IMR-90 (cell line): ENCODE measurements around the gene RDH11. TPM values are rescaled to one million over a fixed set of nuclear protein-coding genes. Genes with fewer than 3 reads are reported as not detected.

ENCODE experiments used
- ATAC-seq: fragments of 200-7000 bp; cut with Tn5 transposase; 2 replicates; pipeline ENCODE4 v1.9.1; 2020; ENCODE audit warnings: low read depth, mild to moderate bottlenecking, moderate library complexity
- BruUV-seq: library from RNA; stranded (reverse); fragments of 400-500 nt; replicated peaks from 2 replicates; lab custom pipeline; 2021; lab: Mats Ljungman, UMichigan
- CTCF ChIA-PET: fragments of 300-600 bp; formaldehyde crosslinking; extraction: SDS; loops from one replicate; lab custom pipeline; 2021; ENCODE audit warnings: antibody characterized with exemption; lab: Yijun Ruan, JAX
- POLR2A ChIA-PET: fragments of 300-600 bp; sonication (Branson Sonifier 250); formaldehyde crosslinking; loops from one replicate; lab custom pipeline; 2022; ENCODE audit warnings: antibody characterized with exemption; ENCODE audit not compliant: unreplicated experiment; lab: Charles Lee
- DNase-seq: peaks from one replicate; pipeline ENCODE4 v3.0.0; 2013
- H2AFZ ChIP-seq: replicated peaks from 2 replicates; pipeline ENCODE3; 2013; ENCODE audit warnings: low read length, mild to moderate bottlenecking; ENCODE audit not compliant: poor library complexity
- H2AK5ac ChIP-seq: 2 replicates; pipeline ENCODE4 v1.6.1; 2013; ENCODE audit warnings: low read depth, low read length, inconsistent platforms
- H2AK9ac ChIP-seq: replicated peaks from 2 replicates; pipeline ENCODE3; 2013; ENCODE audit warnings: mild to moderate bottlenecking, low read depth, low read length, moderate library complexity; ENCODE audit not compliant: poor library complexity
- H2BK120ac ChIP-seq: 2 replicates; pipeline ENCODE4 v1.6.1; 2013; ENCODE audit warnings: low read depth, low read length, inconsistent platforms
- H2BK15ac ChIP-seq: 3 replicates; pipeline ENCODE4 v1.6.1; 2013; ENCODE audit warnings: low read depth, low read length, inconsistent platforms
- H2BK20ac ChIP-seq: 2 replicates; pipeline ENCODE4 v1.6.1; 2013; ENCODE audit warnings: low read depth, mild to moderate bottlenecking, inconsistent platforms, low read length, moderate library complexity
- H2BK5ac ChIP-seq: 2 replicates; pipeline ENCODE4 v1.6.1; 2013; ENCODE audit warnings: mild to moderate bottlenecking, low read depth, low read length, inconsistent platforms; ENCODE audit not compliant: poor library complexity, severe bottlenecking
- H3K14ac ChIP-seq: replicated peaks from 2 replicates; pipeline ENCODE4 v1.6.1; 2013; ENCODE audit warnings: low read depth, low read length, inconsistent platforms
- H3K18ac ChIP-seq: 2 replicates; pipeline ENCODE4 v1.6.1; 2013; ENCODE audit warnings: low read depth, low read length, control low read depth
- H3K23ac ChIP-seq: 2 replicates; pipeline ENCODE4 v1.6.1; 2013; ENCODE audit warnings: low read depth, low read length, inconsistent platforms
- H3K27ac ChIP-seq: 2 replicates; pipeline ENCODE4 v1.5.1; 2013; ENCODE audit warnings: mild to moderate bottlenecking, control low read depth, low read length; ENCODE audit not compliant: insufficient read depth
- H3K27me3 ChIP-seq: 2 replicates; pipeline ENCODE4 v1.6.1; 2013; ENCODE audit warnings: low read length; ENCODE audit not compliant: control insufficient read depth, insufficient read depth
- H3K36me3 ChIP-seq: 2 replicates; pipeline ENCODE4 v1.6.1; 2013; ENCODE audit warnings: low read length, mixed read lengths; ENCODE audit not compliant: control insufficient read depth, insufficient read depth
- H3K4ac ChIP-seq: 2 replicates; pipeline ENCODE4 v1.6.1; 2013; ENCODE audit warnings: low read depth, low read length, inconsistent platforms
- H3K4me1 ChIP-seq: 2 replicates; pipeline ENCODE4 v1.6.1; 2013; ENCODE audit warnings: low read length, mixed read lengths; ENCODE audit not compliant: control insufficient read depth, insufficient read depth
- H3K4me2 ChIP-seq: 2 replicates; pipeline ENCODE4 v1.6.1; 2013; ENCODE audit warnings: low read depth, mild to moderate bottlenecking, control low read depth, low read length, moderate library complexity
- H3K4me3 ChIP-seq: 2 replicates; pipeline ENCODE4 v1.5.1; 2013; ENCODE audit warnings: low read depth, mild to moderate bottlenecking, control low read depth, low read length, moderate library complexity; ENCODE audit not compliant: insufficient read depth
- H3K56ac ChIP-seq: 2 replicates; pipeline ENCODE4 v1.6.1; 2013; ENCODE audit warnings: low read length, inconsistent platforms; ENCODE audit not compliant: insufficient read depth; ENCODE audit errors: extremely low read depth
- H3K79me1 ChIP-seq, 2 experiments: 2 replicates each; pipeline ENCODE4 v1.6.1; 2013; ENCODE audit warnings: low read length in 2 of 2, inconsistent platforms in 1 of 2, low read depth in 1 of 2
- H3K9ac ChIP-seq: 2 replicates; pipeline ENCODE4 v1.6.1; 2013; ENCODE audit warnings: low read depth, low read length, control low read depth
- H3K9me1 ChIP-seq: 2 replicates; pipeline ENCODE4 v1.6.1; 2013; ENCODE audit warnings: low read length, inconsistent platforms; ENCODE audit not compliant: insufficient read depth
- H3K9me3 ChIP-seq: 2 replicates; pipeline ENCODE4 v1.6.1; 2013; ENCODE audit warnings: low read length; ENCODE audit not compliant: control insufficient read depth, insufficient read depth
- H4K20me1 ChIP-seq: 2 replicates; pipeline ENCODE4 v1.6.1; 2013; ENCODE audit warnings: low read length, inconsistent platforms; ENCODE audit not compliant: insufficient read depth
- H4K5ac ChIP-seq: 2 replicates; pipeline ENCODE4 v1.6.1; 2013; ENCODE audit warnings: mild to moderate bottlenecking, low read depth, low read length, control low read depth
- H4K8ac ChIP-seq, 2 experiments: 2 replicates each; pipeline ENCODE4 v1.6.1; 2013; ENCODE audit warnings: low read depth in 2 of 2, low read length in 2 of 2, control low read depth in 1 of 2, inconsistent platforms in 1 of 2
- H4K91ac ChIP-seq: 2 replicates; pipeline ENCODE4 v1.6.1; 2013; ENCODE audit warnings: low read depth, low read length, inconsistent platforms; ENCODE audit not compliant: insufficient read depth
- BHLHE40 ChIP-seq: fragments of 150-350 bp; IDR thresholded peaks from 2 replicates; pipeline ENCODE4 v1.6.1; 2016; ENCODE audit warnings: mild to moderate bottlenecking, low read depth, low read length
- CEBPB ChIP-seq: IDR thresholded peaks from 2 replicates; pipeline ENCODE4 v1.6.1; 2012; ENCODE audit warnings: low read depth, low read length, improper control_type of control experiment
- CHD1 ChIP-seq: IDR thresholded peaks from 2 replicates; pipeline ENCODE4 v1.6.1; 2012; ENCODE audit warnings: low read depth, low read length, improper control_type of control experiment
- CTCF ChIP-seq: conservative IDR thresholded peaks from 2 replicates; pipeline ENCODE4 v1.5.1; 2012; ENCODE audit warnings: mild to moderate bottlenecking, low read depth, low read length, improper control_type of control experiment
- FOS ChIP-seq: fragments of 150-350 bp; IDR thresholded peaks from 2 replicates; pipeline ENCODE4 v1.6.1; 2016; ENCODE audit warnings: low read depth, low read length
- MAFK ChIP-seq: IDR thresholded peaks from 2 replicates; pipeline ENCODE4 v1.6.1; 2012; ENCODE audit warnings: low read depth, low read length, improper control_type of control experiment
- MAZ ChIP-seq: IDR thresholded peaks from 2 replicates; pipeline ENCODE4 v1.6.1; 2012; ENCODE audit warnings: low read depth, mild to moderate bottlenecking, low read length, improper control_type of control experiment, moderate library complexity, borderline replicate concordance
- MXI1 ChIP-seq: IDR thresholded peaks from 2 replicates; pipeline ENCODE4 v1.6.1; 2012; ENCODE audit warnings: low read depth, mild to moderate bottlenecking, low read length, moderate library complexity, borderline replicate concordance
- NFE2L2 ChIP-seq: fragments of 150-350 bp; IDR thresholded peaks from 2 replicates; pipeline ENCODE4 v1.6.1; 2016; ENCODE audit warnings: low read depth, mild to moderate bottlenecking, low read length
- POLR2A ChIP-seq: IDR thresholded peaks from 2 replicates; pipeline ENCODE4 v1.6.1; 2012; ENCODE audit warnings: mild to moderate bottlenecking, low read depth, low read length
- RAD21 ChIP-seq: IDR thresholded peaks from 2 replicates; pipeline ENCODE4 v1.6.1; 2012; ENCODE audit warnings: low read length, improper control_type of control experiment
- RCOR1 ChIP-seq: IDR thresholded peaks from 2 replicates; pipeline ENCODE4 v1.6.1; 2012; ENCODE audit warnings: mild to moderate bottlenecking, low read length, improper control_type of control experiment; ENCODE audit not compliant: insufficient replicate concordance
- RFX5 ChIP-seq: IDR thresholded peaks from 2 replicates; pipeline ENCODE4 v1.8.0; 2012; ENCODE audit warnings: low read depth, mild to moderate bottlenecking, low read length, moderate library complexity
- SMC3 ChIP-seq: fragments of 150-350 bp; IDR thresholded peaks from 2 replicates; pipeline ENCODE4 v1.6.1; 2016; ENCODE audit warnings: low read depth, mild to moderate bottlenecking, antibody characterized with exemption, low read length, moderate library complexity
- USF2 ChIP-seq: fragments of 150-350 bp; IDR thresholded peaks from 2 replicates; pipeline ENCODE4 v1.6.1; 2017; ENCODE audit warnings: mild to moderate bottlenecking, antibody characterized with exemption, low read length, low read depth
- WGBS, 2 experiments: methylation state at CpG; one replicate each; pipeline versions ENCODE4 v1.1.5 to v1.1.7; 2013; ENCODE audit warnings: missing lambda C conversion rate in 2 of 2; ENCODE audit not compliant: insufficient read length in 1 of 2; ENCODE audit errors: extremely low coverage in 2 of 2; 5-methylcytosine and 5-hydroxymethylcytosine counted together
- dilution Hi-C: fragments of 300-500 bp; cut with HindIII; formaldehyde crosslinking; loops from one replicate; pipeline ENCODE4 v1.14.3; 2018; ENCODE audit warnings: low sequenced_read_pairs; ENCODE audit not compliant: unreplicated experiment
- in situ Hi-C: fragments of 300-500 bp; cut with MboI; formaldehyde crosslinking; loops from 3 replicates; pipeline ENCODE4 v1.14.3; 2019; ENCODE audit warnings: low sequenced_read_pairs, inconsistent platforms, mixed read lengths
- intact Hi-C: fragments of 100-400 bp; cut with micrococcal nuclease; formaldehyde crosslinking; loops from 2 replicates; pipeline ENCODE4 v1.10.0; 2022
- polyA plus RNA-seq, 3 experiments: library from polyadenylated mRNA; depleted of rRNA; stranded (reverse); fragments of >200 nt; gene quantifications; 2 replicates each; pipeline ENCODE4 v1.2.3, GENCODE V29; 2012; ENCODE audit warnings: low replicate concordance in 1 of 3
- total RNA-seq: library from RNA; depleted of rRNA; stranded (reverse); fragments of >200 nt; gene quantifications from 2 replicates; pipeline ENCODE4 v1.2.3, GENCODE V29; 2012
- TF ChIP-seq, protein P1 (sequence below): fragments of 150-350 bp; IDR thresholded peaks from 2 replicates; pipeline ENCODE4 v1.6.1; 2016; ENCODE audit warnings: low read depth, mild to moderate bottlenecking, low read length, moderate library complexity, borderline replicate concordance

The RDH11 gene
- total and polyA plus RNA-seq, 2 of the 4 experiments (the other 2 are of a cell fraction) = 77.3 to 149 TPM

DNA sequence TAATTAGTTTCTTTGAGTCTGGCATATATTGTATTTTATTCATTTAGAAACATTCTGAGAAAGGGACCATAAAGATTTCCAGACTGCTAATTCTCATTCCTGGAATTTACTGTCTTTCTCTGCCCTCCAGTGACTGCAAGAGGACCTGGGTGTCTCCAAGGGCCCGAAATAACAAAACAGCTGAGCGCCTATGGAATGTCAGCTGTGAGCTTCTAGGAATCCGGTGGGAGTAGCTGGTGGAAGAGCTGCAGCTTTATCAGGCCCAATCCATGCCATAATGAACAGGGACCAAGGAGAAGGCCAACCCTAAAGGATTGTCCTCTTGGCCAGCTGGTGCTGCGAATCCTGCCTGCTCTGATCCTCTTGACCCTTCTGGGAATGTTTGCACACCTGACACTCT, 38.1 kb upstream of the RDH11 start:
- H4K8ac ChIP-seq = no peak overlapping the region
- no peaks in the 10 kb centered on the region for H3K79me1 ChIP-seq
- H2BK120ac ChIP-seq = no peak overlapping the region
- no peak overlapping the region for H3K23ac ChIP-seq
- no peak overlapping the region for H3K14ac ChIP-seq
- H2BK15ac ChIP-seq = no peak overlapping the region
- H2BK5ac ChIP-seq = no peak overlapping the region
- H3K27me3 ChIP-seq = peaks cover 14% of the 10 kb centered on the region
- H3K4me3 ChIP-seq = no peak overlapping the region
- H2AK9ac ChIP-seq = no peak overlapping the region
- H3K4me2 ChIP-seq = no peak overlapping the region
- H2BK20ac ChIP-seq = no peak overlapping the region
- H4K20me1 ChIP-seq = no peaks in the 10 kb centered on the region
- dilution Hi-C loops (no loop called here), in situ Hi-C loops (no loop called here), intact Hi-C loops (no loop called here)
- DNase-seq (no peak), ATAC-seq (no peak)
- POLR2A ChIA-PET = no interaction called here
- no peaks in the 10 kb centered on the region for H3K4me1 ChIP-seq
- no peak overlapping the region for H3K4ac ChIP-seq
- no peak overlapping the region for H4K91ac ChIP-seq
- H3K36me3 ChIP-seq = no peaks in the 10 kb centered on the region
- H2AK5ac ChIP-seq = no peak overlapping the region
- no peaks in the 10 kb centered on the region for H3K9me1 ChIP-seq
- no peak overlapping the region for H2AFZ ChIP-seq
- CTCF ChIA-PET = no interaction called here
- H3K9me3 ChIP-seq = no peaks in the 10 kb centered on the region
- no peak for TF ChIP-seq MAZ
- no peak for TF ChIP-seq SMC3
- TF ChIP-seq RFX5 = no peak
- TF ChIP-seq MXI1 = no peak
- TF ChIP-seq CEBPB = no peak
- no peak for TF ChIP-seq FOS
- TF ChIP-seq NFE2L2 = no peak
- no peak for TF ChIP-seq CHD1
- no peak for TF ChIP-seq USF2
- TF ChIP-seq RCOR1 = no peak
- TF ChIP-seq, protein P1, sequence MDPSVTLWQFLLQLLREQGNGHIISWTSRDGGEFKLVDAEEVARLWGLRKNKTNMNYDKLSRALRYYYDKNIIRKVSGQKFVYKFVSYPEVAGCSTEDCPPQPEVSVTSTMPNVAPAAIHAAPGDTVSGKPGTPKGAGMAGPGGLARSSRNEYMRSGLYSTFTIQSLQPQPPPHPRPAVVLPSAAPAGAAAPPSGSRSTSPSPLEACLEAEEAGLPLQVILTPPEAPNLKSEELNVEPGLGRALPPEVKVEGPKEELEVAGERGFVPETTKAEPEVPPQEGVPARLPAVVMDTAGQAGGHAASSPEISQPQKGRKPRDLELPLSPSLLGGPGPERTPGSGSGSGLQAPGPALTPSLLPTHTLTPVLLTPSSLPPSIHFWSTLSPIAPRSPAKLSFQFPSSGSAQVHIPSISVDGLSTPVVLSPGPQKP = no peak
- no peak for TF ChIP-seq MAFK
- no peak for TF ChIP-seq RAD21
- no peak for TF ChIP-seq CTCF
- TF ChIP-seq BHLHE40 = no peak
- TF ChIP-seq POLR2A = no peak
- H3K9ac ChIP-seq = no peak overlapping the region
- BruUV-seq = no TSS peak
- H3K27ac ChIP-seq = no peak overlapping the region
- H3K56ac ChIP-seq = no peak overlapping the region
- WGBS, 2 experiments = 70% methylated on average over 3 of the region's 4 CpGs; no CpG with 5 or more reads in 1 of the 2 experiments
- no peak overlapping the region for H3K18ac ChIP-seq
- H4K5ac ChIP-seq = no peak overlapping the region
